HEK293 (cell line): Measurements from ENCODE around the gene RALGAPA2.

Experiments
- CTCF ChIA-PET: fragments of 350-600 bp; formaldehyde crosslinking; extraction: SDS; loops from one replicate; lab custom pipeline; 2021; ENCODE audit warnings: antibody characterized with exemption; lab: Yijun Ruan, JAX
- POLR2A ChIA-PET: fragments of 300-600 bp; formaldehyde crosslinking; extraction: SDS; loops from one replicate; lab custom pipeline; 2020; ENCODE audit warnings: antibody characterized with exemption, inconsistent platforms; lab: Yijun Ruan, JAX
- H3K27ac ChIP-seq: fragments of 200-500 bp; sonication (Bioruptor generic); 2 replicates; pipeline ENCODE4 v1.5.1; 2014; ENCODE audit warnings: low read depth, low read length, control low read depth, inconsistent platforms; ENCODE audit errors: extremely low read depth
- H3K36me3 ChIP-seq, 2 experiments: fragments of 200-500 bp in 1 of 2; sonication (Bioruptor generic) in 1 of 2; 1 replicate in 1 of 2; 2 replicates in 1 of 2; pipeline ENCODE4 v1.5.1; 2014 to 2017; ENCODE audit warnings: inconsistent platforms in 2 of 2, low read length in 2 of 2; ENCODE audit not compliant: control insufficient read depth in 2 of 2, insufficient read depth in 1 of 2
- H3K4me1 ChIP-seq: fragments of 200-500 bp; sonication (Bioruptor generic); 2 replicates; pipeline ENCODE4 v1.5.1; 2014; ENCODE audit warnings: mild to moderate bottlenecking, low read length, inconsistent platforms; ENCODE audit not compliant: control insufficient read depth, insufficient read depth
- H3K4me3 ChIP-seq: 2 replicates; pipeline ENCODE4 v1.5.1; 2011; ENCODE audit warnings: low read depth, mild to moderate bottlenecking, control low read depth, low read length, moderate library complexity
- H3K9me3 ChIP-seq: fragments of 200-500 bp; sonication (Bioruptor generic); 2 replicates; pipeline ENCODE4 v1.5.1; 2014; ENCODE audit warnings: low read depth, low read length, inconsistent platforms; ENCODE audit not compliant: control insufficient read depth, insufficient read depth
- GLIS2 ChIP-seq: fragments of 450-650 bp; formaldehyde crosslinking; IDR thresholded peaks from 2 replicates; pipeline ENCODE4 v1.5.1; 2016; ENCODE audit warnings: missing biosample characterization, missing genetic modification characterization
- HOXA7 ChIP-seq: sonication (generic); formaldehyde crosslinking; IDR thresholded peaks from 2 replicates; pipeline ENCODE4 v1.8.1; 2022; ENCODE audit warnings: missing genetic modification reagents, borderline replicate concordance
- KLF7 ChIP-seq: fragments of 450-650 bp; formaldehyde crosslinking; IDR thresholded peaks from 2 replicates; pipeline ENCODE4 v1.5.1; 2016; ENCODE audit warnings: missing biosample characterization, missing genetic modification characterization, borderline replicate concordance
- SP7 ChIP-seq: fragments of 450-650 bp; formaldehyde crosslinking; IDR thresholded peaks from 2 replicates; pipeline ENCODE4 v1.5.1; 2016; ENCODE audit warnings: missing biosample characterization, missing genetic modification characterization
- ZFP3 ChIP-seq: fragments of 450-650 bp; formaldehyde crosslinking; IDR thresholded peaks from 2 replicates; pipeline ENCODE4 v1.5.1; 2016; ENCODE audit warnings: low read depth, missing biosample characterization, missing genetic modification characterization
- ZNF157 ChIP-seq: fragments of 450-650 bp; formaldehyde crosslinking; IDR thresholded peaks from 2 replicates; pipeline ENCODE4 v1.5.1; 2016; ENCODE audit warnings: missing biosample characterization, missing genetic modification characterization
- ZNF211 ChIP-seq: fragments of 450-650 bp; formaldehyde crosslinking; IDR thresholded peaks from 2 replicates; pipeline ENCODE4 v1.5.1; 2016; ENCODE audit warnings: low read depth, missing biosample characterization, missing genetic modification characterization
- ZNF248 ChIP-seq: fragments of 450-650 bp; formaldehyde crosslinking; IDR thresholded peaks from 2 replicates; pipeline ENCODE4 v1.5.1; 2017; ENCODE audit warnings: missing biosample characterization, missing genetic modification characterization
- ZNF416 ChIP-seq: fragments of 450-650 bp; formaldehyde crosslinking; IDR thresholded peaks from 2 replicates; pipeline ENCODE4 v1.5.1; 2016; ENCODE audit warnings: missing biosample characterization, missing genetic modification characterization
- ZNF529 ChIP-seq: fragments of 450-650 bp; formaldehyde crosslinking; IDR thresholded peaks from 2 replicates; pipeline ENCODE4 v1.5.1; 2017; ENCODE audit warnings: missing genetic modification characterization, missing biosample characterization; ENCODE audit not compliant: insufficient replicate concordance
- ZNF560 ChIP-seq: fragments of 450-650 bp; formaldehyde crosslinking; IDR thresholded peaks from 2 replicates; pipeline ENCODE4 v1.5.1; 2017; ENCODE audit warnings: missing biosample characterization, missing genetic modification characterization, borderline replicate concordance
- ZNF561 ChIP-seq: fragments of 450-650 bp; IDR thresholded peaks from 2 replicates; pipeline ENCODE4 v1.5.1; 2018; ENCODE audit warnings: missing biosample characterization, missing genetic modification characterization, borderline replicate concordance
- ZNF623 ChIP-seq: fragments of 450-650 bp; formaldehyde crosslinking; IDR thresholded peaks from 2 replicates; pipeline ENCODE4 v1.5.1; 2016; ENCODE audit warnings: missing biosample characterization, missing genetic modification characterization
- ZNF624 ChIP-seq: fragments of 450-650 bp; formaldehyde crosslinking; IDR thresholded peaks from 2 replicates; pipeline ENCODE4 v1.5.1; 2017; ENCODE audit warnings: missing biosample characterization, missing genetic modification characterization
- ZNF629 ChIP-seq: fragments of 450-650 bp; formaldehyde crosslinking; IDR thresholded peaks from 2 replicates; pipeline ENCODE4 v1.5.1; 2017; ENCODE audit warnings: missing biosample characterization, missing genetic modification characterization
- ZNF701 ChIP-seq: fragments of 450-650 bp; formaldehyde crosslinking; IDR thresholded peaks from 2 replicates; pipeline ENCODE4 v1.5.1; 2016; ENCODE audit warnings: missing biosample characterization, missing genetic modification characterization
- ZSCAN23 ChIP-seq: fragments of 450-650 bp; formaldehyde crosslinking; IDR thresholded peaks from 2 replicates; pipeline ENCODE4 v1.5.1; 2016; ENCODE audit warnings: missing biosample characterization, missing genetic modification characterization
- TF ChIP-seq, protein P1 (sequence below): IDR thresholded peaks from 2 replicates; pipeline ENCODE4 v1.6.1; 2011; ENCODE audit warnings: mild to moderate bottlenecking, low read depth, low read length, borderline replicate concordance
- TF ChIP-seq, protein P2 (sequence below): fragments of 450-650 bp; formaldehyde crosslinking; IDR thresholded peaks from 2 replicates; pipeline ENCODE4 v1.5.1; 2016; ENCODE audit warnings: missing biosample characterization, missing genetic modification characterization
- TF ChIP-seq, protein P3 (sequence below): fragments of 450-650 bp; formaldehyde crosslinking; IDR thresholded peaks from 2 replicates; pipeline ENCODE4 v1.5.1; 2016; ENCODE audit warnings: missing biosample characterization, missing genetic modification characterization
- TF ChIP-seq, protein P4 (sequence below): fragments of 450-650 bp; formaldehyde crosslinking; IDR thresholded peaks from 2 replicates; pipeline ENCODE4 v1.5.1; 2016; ENCODE audit warnings: missing biosample characterization, missing genetic modification characterization, borderline replicate concordance
- TF ChIP-seq, protein P5 (sequence below): fragments of 450-650 bp; formaldehyde crosslinking; IDR thresholded peaks from 2 replicates; pipeline ENCODE4 v1.5.1; 2016; ENCODE audit warnings: missing biosample characterization, missing genetic modification characterization
- TF ChIP-seq, protein P6 (sequence below): fragments of 450-650 bp; formaldehyde crosslinking; IDR thresholded peaks from 2 replicates; pipeline ENCODE4 v1.5.1; 2016; ENCODE audit warnings: missing biosample characterization, missing genetic modification characterization

RALGAPA2 gene

DNA sequence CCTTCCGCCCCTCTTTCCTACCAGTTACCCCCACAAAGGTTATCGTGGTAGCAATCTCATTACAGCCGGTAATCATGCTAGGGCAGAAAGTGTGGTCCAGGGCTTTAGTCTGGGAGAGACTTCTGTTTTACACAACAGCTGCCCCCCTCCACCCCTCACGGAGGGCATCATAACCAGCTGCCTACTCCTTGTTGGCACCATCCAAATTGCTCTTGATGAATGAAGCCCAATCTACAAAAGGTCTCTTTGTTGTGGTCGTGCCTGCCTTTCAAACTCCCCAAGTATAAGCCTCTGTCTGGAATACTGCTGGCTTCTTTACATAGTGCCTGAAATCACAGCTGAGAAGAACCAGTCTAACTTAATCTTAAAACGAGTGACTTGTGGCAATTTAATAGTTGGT, 186.7 kb downstream of the RALGAPA2 start:
- POLR2A ChIA-PET = no interaction called here
- Histone ChIP-seq H3K4me3 (no peak overlapping the region), H3K27ac (no peak overlapping the region), H3K4me1 (no peaks in the 10 kb centered on the region), H3K36me3 (peaks cover 0 to 16% of the 10 kb centered on the region in 2 experiments; a peak in 1 of 3 replicates), H3K9me3 (no peaks in the 10 kb centered on the region)
- TF ChIP-seq, protein P1, sequence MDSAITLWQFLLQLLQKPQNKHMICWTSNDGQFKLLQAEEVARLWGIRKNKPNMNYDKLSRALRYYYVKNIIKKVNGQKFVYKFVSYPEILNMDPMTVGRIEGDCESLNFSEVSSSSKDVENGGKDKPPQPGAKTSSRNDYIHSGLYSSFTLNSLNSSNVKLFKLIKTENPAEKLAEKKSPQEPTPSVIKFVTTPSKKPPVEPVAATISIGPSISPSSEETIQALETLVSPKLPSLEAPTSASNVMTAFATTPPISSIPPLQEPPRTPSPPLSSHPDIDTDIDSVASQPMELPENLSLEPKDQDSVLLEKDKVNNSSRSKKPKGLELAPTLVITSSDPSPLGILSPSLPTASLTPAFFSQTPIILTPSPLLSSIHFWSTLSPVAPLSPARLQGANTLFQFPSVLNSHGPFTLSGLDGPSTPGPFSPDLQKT = no peak
- TF ChIP-seq, protein P2, sequence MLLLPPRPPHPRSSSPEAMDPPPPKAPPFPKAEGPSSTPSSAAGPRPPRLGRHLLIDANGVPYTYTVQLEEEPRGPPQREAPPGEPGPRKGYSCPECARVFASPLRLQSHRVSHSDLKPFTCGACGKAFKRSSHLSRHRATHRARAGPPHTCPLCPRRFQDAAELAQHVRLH (tag by site-specific recombination) = no peak
- TF ChIP-seq ZFP3 (tag by site-specific recombination) (no peak), ZNF624 (tag by site-specific recombination) (no peak), ZNF560 (tag by site-specific recombination) (no peak), ZSCAN23 (tag by site-specific recombination) (no peak), ZNF157 (tag by site-specific recombination) (no peak), ZNF416 (tag by site-specific recombination) (no peak), ZNF248 (no peak)
- CTCF ChIA-PET = no interaction called here

DNA sequence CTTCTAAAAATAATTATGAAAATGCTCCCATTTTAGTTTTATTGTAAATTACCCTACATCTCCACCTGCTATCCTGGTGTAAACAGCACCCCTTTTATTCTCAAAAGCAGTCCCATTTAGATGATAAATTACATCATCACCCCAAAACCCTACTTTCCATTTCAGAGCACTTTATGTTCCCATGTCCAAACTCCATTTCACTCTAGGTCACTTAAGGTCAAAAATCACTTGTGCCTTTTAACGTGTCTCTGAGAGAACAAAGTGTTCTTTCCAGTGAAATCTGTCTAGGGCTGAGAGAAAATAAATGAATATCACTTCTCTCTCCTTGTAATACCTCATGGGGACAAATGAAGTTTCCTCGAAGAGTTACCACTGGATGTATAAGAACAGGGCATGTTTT, 187.2 kb downstream of the RALGAPA2 start:
- Histone ChIP-seq H3K36me3 (peaks cover 0 to 14% of the 10 kb centered on the region in 2 experiments; a peak in 1 of 3 replicates), H3K4me1 (no peaks in the 10 kb centered on the region)
- CTCF ChIA-PET = no interaction called here
- TF ChIP-seq ZNF529 (tag by site-specific recombination) (no peak), ZNF561 (tag by site-specific recombination) (no peak), ZNF211 (tag by site-specific recombination) (no peak), HOXA7 (no peak), KLF7 (tag by site-specific recombination) (no peak), ZNF701 (tag by site-specific recombination) (no peak), GLIS2 (tag by site-specific recombination) (no peak), ZNF623 (no peak), SP7 (tag by site-specific recombination) (no peak)
- TF ChIP-seq, protein P3, sequence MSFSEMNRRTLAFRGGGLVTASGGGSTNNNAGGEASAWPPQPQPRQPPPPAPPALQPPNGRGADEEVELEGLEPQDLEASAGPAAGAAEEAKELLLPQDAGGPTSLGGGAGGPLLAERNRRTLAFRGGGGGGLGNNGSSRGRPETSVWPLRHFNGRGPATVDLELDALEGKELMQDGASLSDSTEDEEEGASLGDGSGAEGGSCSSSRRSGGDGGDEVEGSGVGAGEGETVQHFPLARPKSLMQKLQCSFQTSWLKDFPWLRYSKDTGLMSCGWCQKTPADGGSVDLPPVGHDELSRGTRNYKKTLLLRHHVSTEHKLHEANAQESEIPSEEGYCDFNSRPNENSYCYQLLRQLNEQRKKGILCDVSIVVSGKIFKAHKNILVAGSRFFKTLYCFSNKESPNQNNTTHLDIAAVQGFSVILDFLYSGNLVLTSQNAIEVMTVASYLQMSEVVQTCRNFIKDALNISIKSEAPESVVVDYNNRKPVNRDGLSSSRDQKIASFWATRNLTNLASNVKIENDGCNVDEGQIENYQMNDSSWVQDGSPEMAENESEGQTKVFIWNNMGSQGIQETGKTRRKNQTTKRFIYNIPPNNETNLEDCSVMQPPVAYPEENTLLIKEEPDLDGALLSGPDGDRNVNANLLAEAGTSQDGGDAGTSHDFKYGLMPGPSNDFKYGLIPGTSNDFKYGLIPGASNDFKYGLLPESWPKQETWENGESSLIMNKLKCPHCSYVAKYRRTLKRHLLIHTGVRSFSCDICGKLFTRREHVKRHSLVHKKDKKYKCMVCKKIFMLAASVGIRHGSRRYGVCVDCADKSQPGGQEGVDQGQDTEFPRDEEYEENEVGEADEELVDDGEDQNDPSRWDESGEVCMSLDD (tag by site-specific recombination) = no peak
- TF ChIP-seq, all 188 proteins: peak for 0
- no peak overlapping the region for H3K27ac ChIP-seq
- POLR2A ChIA-PET = no interaction called here
- H3K4me3 ChIP-seq = no peak overlapping the region
- no peaks in the 10 kb centered on the region for H3K9me3 ChIP-seq

DNA sequence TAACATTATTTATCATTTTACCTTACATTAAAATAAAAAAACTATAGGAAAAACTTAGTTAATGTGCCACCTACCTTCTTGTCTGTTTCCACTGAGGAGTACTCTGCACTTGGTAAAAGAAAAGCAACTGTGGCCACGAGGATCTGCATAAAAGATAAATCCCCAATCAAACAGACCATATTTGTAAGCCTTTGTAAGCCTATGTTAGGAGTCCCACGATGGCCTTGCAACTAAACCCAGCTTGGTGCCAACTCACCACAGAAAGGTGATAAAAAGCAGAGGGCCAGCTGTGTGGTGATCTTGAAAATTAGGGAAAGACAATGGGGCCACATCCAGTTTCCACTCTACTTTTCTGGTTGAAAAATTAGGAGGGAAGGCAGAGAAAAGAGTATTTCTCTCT, 187.7 kb downstream of the RALGAPA2 start:
- ChIA-PET CTCF (no interaction called here), POLR2A (no interaction called here)
- no peak overlapping the region for H3K27ac ChIP-seq
- H3K9me3 ChIP-seq = no peaks in the 10 kb centered on the region
- H3K4me1 ChIP-seq = no peaks in the 10 kb centered on the region
- H3K4me3 ChIP-seq = no peak overlapping the region
- H3K36me3 ChIP-seq = peaks cover 0 to 16% of the 10 kb centered on the region in 2 experiments; a peak in 1 of 3 replicates
- TF ChIP-seq, protein P4, sequence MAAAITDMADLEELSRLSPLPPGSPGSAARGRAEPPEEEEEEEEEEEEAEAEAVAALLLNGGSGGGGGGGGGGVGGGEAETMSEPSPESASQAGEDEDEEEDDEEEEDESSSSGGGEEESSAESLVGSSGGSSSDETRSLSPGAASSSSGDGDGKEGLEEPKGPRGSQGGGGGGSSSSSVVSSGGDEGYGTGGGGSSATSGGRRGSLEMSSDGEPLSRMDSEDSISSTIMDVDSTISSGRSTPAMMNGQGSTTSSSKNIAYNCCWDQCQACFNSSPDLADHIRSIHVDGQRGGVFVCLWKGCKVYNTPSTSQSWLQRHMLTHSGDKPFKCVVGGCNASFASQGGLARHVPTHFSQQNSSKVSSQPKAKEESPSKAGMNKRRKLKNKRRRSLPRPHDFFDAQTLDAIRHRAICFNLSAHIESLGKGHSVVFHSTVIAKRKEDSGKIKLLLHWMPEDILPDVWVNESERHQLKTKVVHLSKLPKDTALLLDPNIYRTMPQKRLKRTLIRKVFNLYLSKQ (tag by site-specific recombination) = no peak
- TF ChIP-seq ZNF248 (no peak), ZNF629 (no peak)
- TF ChIP-seq, protein P5, sequence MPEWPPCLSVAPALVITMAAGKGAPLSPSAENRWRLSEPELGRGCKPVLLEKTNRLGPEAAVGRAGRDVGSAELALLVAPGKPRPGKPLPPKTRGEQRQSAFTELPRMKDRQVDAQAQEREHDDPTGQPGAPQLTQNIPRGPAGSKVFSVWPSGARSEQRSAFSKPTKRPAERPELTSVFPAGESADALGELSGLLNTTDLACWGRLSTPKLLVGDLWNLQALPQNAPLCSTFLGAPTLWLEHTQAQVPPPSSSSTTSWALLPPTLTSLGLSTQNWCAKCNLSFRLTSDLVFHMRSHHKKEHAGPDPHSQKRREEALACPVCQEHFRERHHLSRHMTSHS (tag by site-specific recombination) = no peak
- TF ChIP-seq, protein P6, sequence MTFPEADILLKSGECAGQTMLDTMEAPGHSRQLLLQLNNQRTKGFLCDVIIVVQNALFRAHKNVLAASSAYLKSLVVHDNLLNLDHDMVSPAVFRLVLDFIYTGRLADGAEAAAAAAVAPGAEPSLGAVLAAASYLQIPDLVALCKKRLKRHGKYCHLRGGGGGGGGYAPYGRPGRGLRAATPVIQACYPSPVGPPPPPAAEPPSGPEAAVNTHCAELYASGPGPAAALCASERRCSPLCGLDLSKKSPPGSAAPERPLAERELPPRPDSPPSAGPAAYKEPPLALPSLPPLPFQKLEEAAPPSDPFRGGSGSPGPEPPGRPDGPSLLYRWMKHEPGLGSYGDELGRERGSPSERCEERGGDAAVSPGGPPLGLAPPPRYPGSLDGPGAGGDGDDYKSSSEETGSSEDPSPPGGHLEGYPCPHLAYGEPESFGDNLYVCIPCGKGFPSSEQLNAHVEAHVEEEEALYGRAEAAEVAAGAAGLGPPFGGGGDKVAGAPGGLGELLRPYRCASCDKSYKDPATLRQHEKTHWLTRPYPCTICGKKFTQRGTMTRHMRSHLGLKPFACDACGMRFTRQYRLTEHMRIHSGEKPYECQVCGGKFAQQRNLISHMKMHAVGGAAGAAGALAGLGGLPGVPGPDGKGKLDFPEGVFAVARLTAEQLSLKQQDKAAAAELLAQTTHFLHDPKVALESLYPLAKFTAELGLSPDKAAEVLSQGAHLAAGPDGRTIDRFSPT (tag by site-specific recombination) = no peak
